Body of pancreas (tissue), 4 donors: ENCODE measurements around the gene TIMP2.

ENCODE experiments used
- POLR2A ChIP-seq, 3 donors: fragments of 450-650 bp; IDR thresholded peaks; one replicate each; pipeline ENCODE4 v1.6.1; 2016; ENCODE audit warnings: antibody characterized with exemption in 3 of 3, mild to moderate bottlenecking in 2 of 3
- TF ChIP-seq, protein P1 (sequence below), 7 experiments: fragments of 450-650 bp in 4 of 7; fragments of 200-600 bp in 3 of 7; sonication (generic) in 3 of 7; IDR thresholded peaks; one replicate each; pipeline ENCODE4 v1.5.1; 2016 to 2019; ENCODE audit warnings: antibody characterized with exemption in 7 of 7

DNA sequence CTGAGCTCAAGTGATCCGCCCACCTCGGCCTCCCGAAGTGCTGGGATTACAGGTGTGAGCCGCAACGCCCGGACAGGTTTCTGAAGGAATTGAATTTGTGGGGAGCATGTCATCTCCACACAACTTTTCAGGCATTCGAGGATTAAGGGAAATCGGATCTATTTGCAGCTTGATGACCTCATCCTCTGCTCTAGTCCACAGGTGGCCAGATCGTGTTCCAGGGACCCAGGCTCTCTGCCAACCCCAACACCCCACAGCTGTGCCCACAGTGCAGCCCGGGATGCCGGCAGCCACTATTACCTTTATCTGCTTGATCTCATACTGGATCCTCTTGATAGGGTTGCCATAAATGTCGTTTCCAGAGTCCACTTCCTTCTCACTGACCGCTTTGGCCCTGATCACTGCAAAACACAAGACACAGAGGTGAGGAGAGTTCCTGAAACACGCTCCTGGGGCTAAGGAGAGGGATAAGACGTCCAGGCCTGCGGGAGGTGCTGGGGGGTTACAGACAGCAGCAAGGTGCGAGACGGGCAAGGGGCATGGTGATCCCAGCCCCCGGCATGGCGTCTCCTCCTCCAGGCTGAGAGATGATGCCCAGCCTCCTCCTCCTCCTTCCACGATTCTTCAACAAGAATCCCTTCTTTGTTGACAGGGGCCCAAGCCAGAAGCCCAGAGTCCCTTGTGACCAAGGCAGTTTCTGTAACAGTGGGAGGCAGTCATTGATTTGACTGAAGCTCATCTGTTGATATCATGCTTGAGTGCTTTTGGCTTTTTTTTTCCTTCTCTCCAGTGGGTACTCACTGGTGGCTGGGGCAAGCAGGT is 51.5 kb downstream of the TIMP2 start:
- TF ChIP-seq POLR2A (IDR thresholded peaks at IDR 0.05): no peak
- TF ChIP-seq, protein P1, sequence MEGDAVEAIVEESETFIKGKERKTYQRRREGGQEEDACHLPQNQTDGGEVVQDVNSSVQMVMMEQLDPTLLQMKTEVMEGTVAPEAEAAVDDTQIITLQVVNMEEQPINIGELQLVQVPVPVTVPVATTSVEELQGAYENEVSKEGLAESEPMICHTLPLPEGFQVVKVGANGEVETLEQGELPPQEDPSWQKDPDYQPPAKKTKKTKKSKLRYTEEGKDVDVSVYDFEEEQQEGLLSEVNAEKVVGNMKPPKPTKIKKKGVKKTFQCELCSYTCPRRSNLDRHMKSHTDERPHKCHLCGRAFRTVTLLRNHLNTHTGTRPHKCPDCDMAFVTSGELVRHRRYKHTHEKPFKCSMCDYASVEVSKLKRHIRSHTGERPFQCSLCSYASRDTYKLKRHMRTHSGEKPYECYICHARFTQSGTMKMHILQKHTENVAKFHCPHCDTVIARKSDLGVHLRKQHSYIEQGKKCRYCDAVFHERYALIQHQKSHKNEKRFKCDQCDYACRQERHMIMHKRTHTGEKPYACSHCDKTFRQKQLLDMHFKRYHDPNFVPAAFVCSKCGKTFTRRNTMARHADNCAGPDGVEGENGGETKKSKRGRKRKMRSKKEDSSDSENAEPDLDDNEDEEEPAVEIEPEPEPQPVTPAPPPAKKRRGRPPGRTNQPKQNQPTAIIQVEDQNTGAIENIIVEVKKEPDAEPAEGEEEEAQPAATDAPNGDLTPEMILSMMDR (IDR thresholded peaks at IDR 0.05): no peak
